Colonic mucosa (tissue), 4 donors: ENCODE data around the gene BRINP2. TPM values are rescaled to one million over a fixed set of nuclear protein-coding genes. Genes with fewer than 3 reads are reported as not detected.

ENCODE experiments used
- DNase-seq: peaks from one replicate; pipeline ENCODE4 v3.0.0-alpha.2; 2020
- H3K27ac ChIP-seq: fragments of 200-600 bp; one replicate; pipeline ENCODE4 v1.8.0; 2021
- H3K27me3 ChIP-seq: fragments of 200-600 bp; one replicate; pipeline ENCODE4 v1.8.0; 2021
- H3K36me3 ChIP-seq: fragments of 200-600 bp; one replicate; pipeline ENCODE4 v1.8.0; 2021
- H3K4me1 ChIP-seq: fragments of 200-600 bp; one replicate; pipeline ENCODE4 v1.8.0; 2021; ENCODE audit warnings: mild to moderate bottlenecking
- H3K4me3 ChIP-seq: fragments of 200-600 bp; one replicate; pipeline ENCODE4 v1.8.0; 2021
- H3K9ac ChIP-seq, 2 donors: one replicate each; pipeline ENCODE4 v1.7.0; 2013; ENCODE audit warnings: control low read depth in 2 of 2, low read depth in 2 of 2, low read length in 2 of 2
- H3K9me3 ChIP-seq: fragments of 200-600 bp; one replicate; pipeline ENCODE4 v1.8.0; 2021
- CTCF ChIP-seq: fragments of 200-600 bp; IDR thresholded peaks from one replicate; pipeline ENCODE4 v1.8.0; 2022; ENCODE audit warnings: antibody characterized with exemption, mild to moderate bottlenecking
- intact Hi-C: fragments of 100-400 bp; cut with DNase I; formaldehyde crosslinking; loops from one replicate; pipeline ENCODE4 v1.14.1; 2022
- total RNA-seq, 2 donors: library from RNA; stranded (reverse); fragmentation: NEBNext Ultra II Directional in 1 of 2; extraction: Animal tissue kit (Norgen Biotek cat#: 25700) in 1 of 2; gene quantifications; one replicate each; pipeline ENCODE4 v1.2.1, GENCODE V29; 2021
- donor health status: healthy.
- donor health status: DM: no; HTN: no; CAD: no.
- donor health status: DM: no; HTN: no; CAD: no.

BRINP2 gene
- total RNA-seq, 2 donors from 2014 or later: not detected

GRCh38 chr1:177270863-177271262 is 100.1 kb downstream of the BRINP2 start:
- no peak for TF ChIP-seq CTCF
- no peaks in the 10 kb centered on the region for H3K4me1 ChIP-seq
- H3K9ac ChIP-seq: no peak overlapping the region
- no peak for DNase-seq
- no peak overlapping the region for H3K4me3 ChIP-seq
- no peaks in the 10 kb centered on the region for H3K36me3 ChIP-seq
- no peaks in the 10 kb centered on the region for H3K27me3 ChIP-seq
- intact Hi-C loops: no loop called here
- H3K27ac ChIP-seq: no peak overlapping the region
- no peaks in the 10 kb centered on the region for H3K9me3 ChIP-seq

GRCh38 chr1:177273141-177273540 is 102.4 kb downstream of the BRINP2 start:
- H3K9ac ChIP-seq: no peak overlapping the region
- no peak for DNase-seq
- no peaks in the 10 kb centered on the region for H3K27me3 ChIP-seq
- TF ChIP-seq CTCF: no peak
- no peak overlapping the region for H3K27ac ChIP-seq
- H3K36me3 ChIP-seq: no peaks in the 10 kb centered on the region
- no peaks in the 10 kb centered on the region for H3K4me1 ChIP-seq
- H3K9me3 ChIP-seq: no peaks in the 10 kb centered on the region
- intact Hi-C loops: no loop called here
- no peak overlapping the region for H3K4me3 ChIP-seq

- no peaks in the 10 kb centered on the region for H3K36me3 ChIP-seq
- no peak for TF ChIP-seq CTCF
- H3K9me3 ChIP-seq: no peaks in the 10 kb centered on the region
- no peak overlapping the region for H3K4me3 ChIP-seq
- no peak overlapping the region for H3K27ac ChIP-seq
- H3K4me1 ChIP-seq: no peaks in the 10 kb centered on the region
- no peak overlapping the region for H3K9ac ChIP-seq
- no peaks in the 10 kb centered on the region for H3K27me3 ChIP-seq
- DNase-seq: no peak
- intact Hi-C loops: no loop called here
Measured at GRCh38 chr1:177274687-177275211, 104.0 kb downstream of the BRINP2 start.

- intact Hi-C loops: no loop called here
- H3K4me1 ChIP-seq: no peaks in the 10 kb centered on the region
- no peak overlapping the region for H3K4me3 ChIP-seq
Measured at GRCh38 chr1:177275736-177276135, 105.0 kb downstream of the BRINP2 start.

GRCh38 chr1:177278626-177279390 is 108.0 kb downstream of the BRINP2 start:
- DNase-seq: no peak

More at GRCh38 chr1:177275736-177276135, 105.0 kb downstream of the BRINP2 start:
- DNase-seq: no peak
- Histone ChIP-seq H3K27me3 (no peaks in the 10 kb centered on the region), H3K27ac (no peak overlapping the region), H3K36me3 (no peaks in the 10 kb centered on the region), H3K9ac (no peak overlapping the region), H3K9me3 (no peaks in the 10 kb centered on the region)
- TF ChIP-seq CTCF: no peak

More at GRCh38 chr1:177278626-177279390, 108.0 kb downstream of the BRINP2 start:
- Histone ChIP-seq H3K4me1 (no peaks in the 10 kb centered on the region), H3K9me3 (no peaks in the 10 kb centered on the region), H3K27ac (no peak overlapping the region), H3K9ac (no peak overlapping the region), H3K36me3 (no peaks in the 10 kb centered on the region), H3K27me3 (no peaks in the 10 kb centered on the region), H3K4me3 (no peak overlapping the region)
- intact Hi-C loops: no loop called here
- no peak for TF ChIP-seq CTCF
